HG03175 (cell line): ENCODE results near the gene DISP3.
"Not testable (repeated sequence)": the region's sequence is repeated elsewhere in the genome, so short reads cannot be mapped to it uniquely, and the experiment has no call there.

ENCODE experiments used
- ATAC-seq: cut with Tn5 transposase; IDR thresholded peaks from one replicate; pipeline ENCODE4 v1.9.1; 2021; ENCODE audit warnings: mild to moderate bottlenecking, moderate library complexity; ENCODE audit not compliant: unreplicated experiment

DISP3 gene

DNA sequence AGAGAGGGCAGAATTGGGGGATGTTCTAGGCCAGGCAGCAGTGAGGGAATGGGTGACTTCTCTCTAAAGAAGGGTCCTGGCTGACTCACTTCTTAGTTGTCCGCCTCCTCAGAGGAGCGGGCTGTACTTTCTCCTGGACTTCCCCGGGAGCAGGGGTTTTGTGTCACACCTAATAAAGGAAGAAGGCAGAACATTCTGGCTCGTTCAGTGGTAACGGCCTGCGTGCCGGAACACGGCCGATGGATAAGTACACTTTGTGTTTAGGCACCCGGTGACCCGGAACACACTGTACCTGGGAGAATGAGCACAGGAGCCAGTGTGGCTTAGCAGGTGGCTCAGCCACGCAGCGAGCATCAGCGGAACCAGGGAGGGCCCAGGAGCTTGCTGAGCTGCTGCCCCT is 90.6 kb downstream of the DISP3 start:
- ATAC-seq: no peak

DNA sequence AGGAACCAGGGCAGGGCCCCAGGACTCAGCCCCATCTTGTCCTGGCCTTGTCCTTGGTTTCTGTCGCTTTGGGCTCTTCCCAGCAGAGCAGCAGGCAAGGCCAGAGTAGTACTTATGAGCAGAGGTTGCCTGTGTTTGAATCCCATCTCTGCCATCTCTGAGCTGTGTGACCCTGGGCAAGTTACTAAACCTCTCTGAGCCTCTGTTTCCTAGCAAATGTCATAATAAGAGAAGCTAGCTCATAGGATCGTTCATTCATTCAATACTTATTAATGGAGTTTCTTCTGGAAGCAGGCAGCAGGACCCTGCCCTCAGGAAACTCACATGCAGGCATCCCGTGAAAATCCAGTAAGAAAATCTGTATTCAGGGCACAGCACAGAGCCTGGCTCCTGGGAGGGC is 91.0 kb downstream of the DISP3 start:
- no peak for ATAC-seq

DNA sequence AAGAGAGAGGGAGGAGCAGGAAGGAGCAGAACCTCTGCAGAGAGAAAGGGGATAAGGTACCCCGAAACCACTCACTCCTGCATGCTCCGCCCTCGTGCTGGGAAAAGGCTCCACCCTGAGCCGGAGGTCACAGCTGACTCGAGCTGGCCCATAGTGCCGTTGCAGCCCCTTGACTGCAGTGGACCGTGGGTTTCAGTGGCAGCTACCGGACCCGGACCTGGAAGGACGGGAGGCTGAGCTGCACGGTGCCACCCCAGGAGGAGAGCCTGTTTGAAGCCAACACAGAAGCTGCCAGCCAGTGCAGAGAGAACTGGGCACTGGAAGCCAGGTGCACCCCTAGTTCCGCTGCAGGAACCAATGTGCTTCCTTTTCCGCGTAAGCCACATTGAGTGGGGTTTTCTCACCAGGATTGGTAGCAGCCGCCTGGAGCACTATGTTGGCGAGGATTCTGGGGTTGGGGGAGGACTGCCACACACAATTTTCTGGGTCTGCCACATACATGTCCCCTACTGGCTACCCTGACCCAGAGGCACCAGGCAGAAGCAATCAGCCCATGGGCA is 91.9 kb downstream of the DISP3 start:
- no peak for ATAC-seq

DNA sequence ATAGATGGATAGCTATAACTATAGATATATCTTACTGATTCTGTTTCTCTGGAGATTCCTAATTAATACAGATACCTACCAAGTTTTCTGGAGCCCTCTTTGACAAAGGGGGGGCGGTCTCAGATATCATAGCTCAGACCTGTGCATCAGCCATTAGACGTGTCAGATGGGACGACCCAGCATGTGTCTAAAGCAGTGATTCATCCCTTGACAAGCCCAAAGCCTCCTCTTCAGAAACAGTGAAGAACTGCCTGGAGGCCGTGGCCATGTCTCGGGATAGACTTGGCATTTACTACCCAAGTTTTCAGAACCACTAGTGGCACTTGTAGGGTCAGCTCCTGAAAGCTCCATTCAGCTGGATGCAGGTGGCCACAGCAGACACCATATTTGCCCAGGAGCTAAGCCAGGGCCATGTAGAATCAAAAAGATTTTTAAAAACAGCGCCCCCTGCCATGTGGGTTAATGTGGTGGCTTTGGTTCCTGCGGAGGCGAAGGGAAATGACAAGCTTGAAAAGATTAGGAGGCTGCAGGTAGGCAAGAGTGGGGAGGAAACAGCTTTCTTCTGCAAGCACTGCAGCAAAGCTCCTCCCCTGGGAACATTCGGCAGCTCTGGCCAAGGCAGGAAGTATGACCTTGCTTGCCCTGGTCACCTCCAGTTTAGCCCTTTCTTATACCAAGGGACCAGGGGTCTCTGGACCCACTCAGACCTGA is 93.1 kb downstream of the DISP3 start:
- ATAC-seq: no peak

DNA sequence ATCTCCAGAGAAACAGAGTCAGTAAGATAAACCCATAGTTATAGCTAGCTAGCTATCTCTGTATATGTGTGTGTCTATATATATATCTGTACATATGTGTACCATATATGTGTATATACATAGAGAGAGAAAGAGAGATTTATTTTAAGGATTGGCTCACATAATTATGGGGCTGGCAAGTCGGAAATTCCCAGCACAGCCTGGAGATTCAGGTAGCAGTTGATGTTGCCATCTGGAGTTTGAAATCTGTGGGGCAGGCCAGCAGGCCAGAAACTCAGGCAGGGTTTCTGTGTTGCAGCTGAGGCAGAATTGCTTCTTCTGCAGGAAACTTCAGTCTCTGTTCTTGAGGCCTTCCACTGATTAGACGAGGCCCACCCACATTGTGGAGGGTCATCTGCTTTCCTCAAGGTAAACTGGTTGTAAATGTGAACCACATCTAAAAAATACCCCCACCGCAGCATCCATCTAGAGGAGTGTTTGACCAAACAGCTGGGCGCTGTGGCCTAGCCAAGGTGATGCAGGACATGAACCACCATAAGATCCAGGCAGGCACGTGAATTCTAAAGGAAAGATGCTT is 94.2 kb downstream of the DISP3 start:
- no peak for ATAC-seq

DNA sequence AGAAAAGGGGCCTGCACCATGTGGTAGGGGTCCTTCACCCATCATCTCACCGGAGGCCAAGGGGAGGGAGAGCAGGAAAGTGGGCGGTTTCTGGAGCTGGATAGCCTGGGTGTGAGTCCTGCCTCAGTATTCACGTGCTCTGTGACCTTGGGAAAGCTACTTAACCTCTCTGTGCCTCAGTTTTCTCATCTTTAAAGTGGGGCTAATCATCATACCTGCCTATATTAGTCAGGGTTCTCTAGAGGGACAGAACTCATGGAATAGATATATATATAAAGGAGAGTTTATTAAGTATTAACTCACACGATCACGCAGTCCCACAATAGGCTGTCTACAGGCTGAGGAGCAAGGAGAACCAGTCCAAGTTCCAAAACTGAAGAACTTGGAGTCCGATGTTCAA is 96.6 kb downstream of the DISP3 start:
- ATAC-seq: no peak

DNA sequence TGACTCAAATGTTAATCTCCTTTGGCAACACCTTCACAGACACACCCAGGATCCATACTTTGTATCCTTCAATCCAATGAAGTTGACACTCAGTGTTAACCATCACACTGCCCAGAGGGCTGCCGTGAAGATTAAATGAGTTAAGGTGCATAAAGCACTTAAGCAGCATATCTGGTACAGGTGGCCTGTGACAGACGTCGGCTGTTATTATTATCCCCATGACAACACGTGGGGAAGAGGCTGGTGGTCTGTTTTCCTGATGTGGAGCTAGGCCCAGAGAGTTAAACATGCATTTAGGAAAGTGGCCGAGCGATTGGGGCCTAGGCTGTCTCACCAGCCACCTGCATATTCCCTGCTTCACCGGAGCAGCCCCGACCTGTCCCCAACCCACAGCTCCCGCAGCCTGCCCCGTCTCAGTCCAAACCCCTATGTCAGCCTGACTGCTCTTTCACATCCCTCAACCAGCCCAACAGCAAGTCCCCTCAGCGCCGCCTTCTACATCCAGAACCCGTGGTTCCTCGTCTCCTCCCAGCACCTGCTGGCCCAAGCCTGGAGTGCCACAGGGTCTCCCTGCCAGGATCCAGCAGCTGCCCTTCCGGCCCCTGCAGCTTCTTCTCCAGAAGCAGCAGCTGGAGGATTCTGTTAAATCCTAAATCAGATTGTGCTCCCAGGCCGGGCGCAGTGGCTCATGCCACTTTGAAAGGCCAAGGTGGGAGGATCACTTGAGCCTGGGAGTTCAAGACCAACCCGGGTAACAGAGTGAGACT is 97.3 kb downstream of the DISP3 start:
- ATAC-seq: no peak

DNA sequence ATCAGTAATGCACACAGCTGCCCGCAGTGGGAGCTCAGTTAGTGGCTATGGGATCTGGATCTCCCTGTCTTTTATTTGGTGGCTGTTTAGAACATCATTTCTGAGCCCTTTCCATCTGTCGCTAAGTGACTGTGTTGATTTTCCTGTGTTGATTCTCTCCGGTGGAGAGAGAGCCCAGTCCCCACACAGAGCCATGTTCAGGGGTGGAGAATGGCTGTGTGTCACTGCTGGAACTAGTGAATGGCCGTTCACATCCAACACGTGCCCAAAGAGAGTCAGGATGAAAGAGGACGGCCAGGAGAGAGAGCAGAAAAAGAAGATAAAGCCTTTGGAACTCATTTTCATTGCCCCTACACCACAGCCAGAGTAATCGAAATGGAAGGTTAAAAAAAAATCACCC is 99.0 kb downstream of the DISP3 start:
- ATAC-seq: no peak

DNA sequence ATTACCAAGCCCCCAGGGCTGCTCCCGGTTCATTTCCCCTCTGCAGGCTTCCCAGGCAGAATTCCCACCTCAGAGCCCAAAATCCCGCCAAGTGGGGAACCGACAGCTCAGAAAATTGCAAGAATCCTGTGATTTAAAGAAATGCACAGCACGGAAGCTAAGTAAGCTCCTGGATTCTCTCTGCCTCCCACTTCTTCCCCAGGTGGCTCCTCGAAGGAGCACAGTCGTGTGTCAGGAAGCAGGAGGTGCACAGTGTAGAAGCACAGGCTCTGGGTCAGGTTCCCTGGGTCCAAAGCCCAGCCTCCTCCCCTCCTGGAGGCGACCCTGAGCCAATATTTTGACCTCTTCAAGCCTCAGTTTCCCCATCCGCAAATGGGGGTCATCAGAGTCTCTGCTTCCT is 100.6 kb downstream of the DISP3 start:
- ATAC-seq: no peak

DNA sequence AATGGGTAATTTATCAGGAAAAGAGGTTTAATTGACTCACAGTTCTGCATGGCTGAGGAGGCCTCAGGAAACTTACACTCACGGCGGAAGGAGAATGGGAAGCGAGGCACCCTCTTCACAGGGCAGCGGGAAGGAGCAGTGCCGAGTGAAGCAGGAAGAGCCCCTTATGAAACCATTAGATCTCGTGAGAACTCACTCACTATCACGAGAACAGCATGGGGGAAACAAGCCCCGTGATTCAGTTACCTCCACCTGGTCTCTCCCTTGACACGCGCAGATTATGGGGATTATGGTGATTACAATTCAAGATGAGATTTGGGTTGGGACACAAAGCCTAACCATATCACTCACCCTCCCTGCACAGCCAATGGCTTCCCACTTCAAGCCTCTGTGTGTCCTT is 101.1 kb downstream of the DISP3 start:
- ATAC-seq: not testable (repeated sequence)

DNA sequence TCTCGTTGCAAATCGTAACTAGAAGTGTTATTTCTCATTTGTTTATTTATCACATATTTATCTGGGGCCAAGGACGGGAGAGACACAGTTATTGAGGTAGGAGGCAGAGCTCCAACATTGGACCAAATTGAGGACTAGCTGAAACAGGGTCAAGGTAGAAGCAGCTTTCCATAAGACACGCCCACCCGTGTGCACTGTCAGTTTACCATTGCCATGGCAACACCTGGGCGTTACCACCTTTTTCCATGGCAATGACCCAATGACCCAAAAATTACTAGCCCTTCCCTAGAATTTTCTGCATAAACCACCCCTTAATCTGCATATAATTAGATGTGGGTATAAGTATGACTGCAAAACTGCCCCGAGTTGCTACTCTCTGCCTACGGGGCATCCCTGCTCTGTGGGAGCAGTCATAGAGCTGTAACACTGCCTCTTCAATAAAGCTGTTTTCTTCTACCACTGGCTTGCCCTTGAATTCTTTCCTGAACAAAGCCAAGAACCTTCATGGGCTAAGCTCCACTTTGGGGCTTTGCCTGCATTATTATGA is 102.6 kb downstream of the DISP3 start:
- no peak for ATAC-seq

DNA sequence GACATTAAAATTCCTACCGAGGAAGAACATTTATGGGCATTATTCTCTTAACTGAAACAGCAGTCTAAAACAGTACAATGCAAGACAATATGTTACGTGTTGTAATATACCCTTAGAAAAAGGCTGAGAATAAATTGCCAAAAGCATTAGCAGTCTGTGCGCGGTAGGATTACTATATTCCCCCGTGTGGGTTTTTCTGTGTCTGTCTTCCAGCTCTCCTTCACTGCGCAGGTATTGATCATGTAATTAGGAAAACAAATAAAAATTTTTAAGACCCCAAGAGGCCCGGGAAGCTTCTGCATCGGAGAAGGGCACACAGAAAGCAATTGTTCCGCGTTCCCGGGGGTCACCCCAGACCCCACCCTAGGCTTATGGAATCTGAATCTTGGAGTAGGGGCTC is 106.4 kb downstream of the DISP3 start:
- ATAC-seq: no peak
